HG02759 (cell line): ENCODE results near the gene SPG7.

Source experiments
- ATAC-seq: cut with Tn5 transposase; IDR thresholded peaks from one replicate; pipeline ENCODE4 v1.9.1; 2021; ENCODE audit warnings: mild to moderate bottlenecking, moderate library complexity; ENCODE audit not compliant: unreplicated experiment

The SPG7 gene

DNA sequence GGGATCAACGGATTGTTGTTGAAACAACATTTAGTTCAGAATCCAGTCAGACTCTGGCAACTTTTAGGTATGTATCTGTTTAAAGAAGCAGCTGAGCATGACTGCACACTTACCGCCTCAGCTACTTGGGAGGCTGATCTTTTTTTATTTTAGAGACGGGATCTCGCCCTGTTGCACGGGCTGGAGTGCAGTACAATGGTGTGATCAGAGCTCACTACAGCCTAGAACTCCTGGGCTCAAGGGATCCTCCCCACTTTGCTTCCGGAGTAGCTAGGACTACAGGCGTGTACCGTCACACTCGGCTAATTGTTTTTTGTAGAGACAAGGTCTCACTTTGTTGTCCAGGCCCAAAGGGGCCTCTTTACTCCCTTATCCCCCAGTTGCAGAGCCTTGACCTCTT lies 2.3 kb downstream of the SPG7 start:
- ATAC-seq, result no peak

DNA sequence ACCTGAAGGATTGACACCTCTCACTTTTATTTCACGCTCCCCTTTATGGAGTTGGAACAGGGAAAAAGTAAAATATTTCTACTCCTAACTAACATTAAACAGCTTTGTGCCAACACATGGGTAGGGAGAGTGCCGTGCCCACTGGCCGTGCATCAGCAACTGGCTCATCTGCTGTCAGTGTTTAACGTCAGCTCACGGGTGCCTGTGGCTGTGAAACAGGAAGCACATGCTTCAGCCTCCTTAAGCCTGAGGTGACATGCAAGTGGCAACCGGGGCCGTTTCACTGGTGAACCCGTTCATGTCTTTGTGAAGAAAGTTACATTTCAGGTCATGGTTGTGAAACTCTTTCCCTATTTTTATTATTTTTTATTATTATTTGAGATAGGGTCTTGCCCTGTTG lies 3.2 kb downstream of the SPG7 start:
- no peak for ATAC-seq

DNA sequence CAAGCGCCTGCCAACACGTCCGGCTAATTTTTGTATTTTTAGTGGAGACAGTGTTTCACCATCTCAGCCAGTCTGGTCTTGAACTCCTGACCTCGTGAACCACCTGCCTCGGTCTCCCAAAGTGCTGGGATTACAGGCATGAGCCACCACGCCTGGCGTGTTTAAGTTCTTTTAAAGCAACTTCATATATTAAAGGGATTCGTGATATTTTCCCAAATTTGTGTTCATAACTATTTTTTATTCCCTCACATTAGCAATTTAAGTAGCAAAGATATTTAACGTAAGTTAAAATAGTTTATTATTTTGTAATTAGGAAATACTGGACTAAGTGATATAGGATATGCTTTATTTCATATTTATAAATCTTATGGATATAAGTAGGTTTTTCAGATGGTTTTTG lies 4.2 kb downstream of the SPG7 start:
- no peak for ATAC-seq

DNA sequence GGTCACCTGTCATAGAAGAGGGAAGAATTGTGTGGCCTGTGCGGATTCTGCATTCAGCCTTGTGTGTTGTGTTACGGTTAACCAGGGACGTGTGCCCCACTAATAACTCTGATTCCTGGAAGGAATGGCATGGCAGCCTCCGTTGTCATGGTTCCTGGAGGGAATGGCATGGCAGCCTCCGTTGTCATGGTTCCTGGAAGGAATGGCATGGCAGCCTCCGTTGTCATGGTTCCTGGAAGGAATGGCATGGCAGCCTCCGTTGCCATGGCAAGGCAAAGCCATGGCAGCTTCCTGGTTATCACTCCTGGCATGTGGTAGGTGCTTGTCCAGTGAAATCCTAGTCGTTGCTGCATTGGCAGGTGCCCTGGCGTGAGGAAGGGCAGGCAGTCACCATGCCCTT lies 8.9 kb downstream of the SPG7 start:
- ATAC-seq, result no peak

DNA sequence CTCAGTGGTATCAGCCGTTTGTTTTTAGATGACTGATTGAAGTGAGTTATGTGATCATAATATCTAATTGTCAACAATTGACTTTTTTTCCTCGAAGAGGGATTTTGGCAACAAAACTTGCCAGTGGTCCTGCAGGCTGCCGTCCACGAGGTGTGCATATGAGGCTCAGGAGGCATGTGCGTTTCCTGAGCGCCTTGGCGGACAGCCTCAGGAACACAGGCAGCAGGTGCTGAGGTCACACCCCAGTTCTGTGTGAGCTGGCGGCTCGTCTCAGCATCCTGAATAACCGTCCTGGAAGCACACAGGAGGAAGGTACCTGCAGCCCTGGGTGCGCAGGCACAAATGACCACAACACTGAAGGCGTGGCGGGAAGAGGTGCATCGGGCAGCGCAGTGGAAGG lies 11.7 kb downstream of the SPG7 start:
- ATAC-seq, result no peak

DNA sequence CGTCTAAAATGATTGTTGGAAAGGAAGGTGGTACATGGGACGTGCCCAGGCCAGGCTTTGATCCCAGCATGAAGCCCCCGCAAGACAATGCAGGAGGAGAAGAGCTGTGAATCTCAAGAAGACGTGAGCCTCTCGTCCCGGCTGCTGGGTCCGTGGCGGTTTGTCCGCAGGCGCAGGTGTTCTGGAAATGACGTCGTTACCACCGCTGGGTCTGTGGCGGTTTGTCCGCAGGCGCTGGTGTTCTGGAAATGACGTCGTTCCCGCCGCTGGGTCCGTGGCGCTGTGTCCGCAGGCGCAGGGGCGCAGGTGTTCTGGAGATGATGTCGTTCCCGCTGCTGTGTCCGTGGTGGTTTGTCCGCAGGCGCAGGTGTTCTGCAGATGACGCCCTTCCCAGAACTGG lies 14.1 kb downstream of the SPG7 start:
- ATAC-seq, result no peak

DNA sequence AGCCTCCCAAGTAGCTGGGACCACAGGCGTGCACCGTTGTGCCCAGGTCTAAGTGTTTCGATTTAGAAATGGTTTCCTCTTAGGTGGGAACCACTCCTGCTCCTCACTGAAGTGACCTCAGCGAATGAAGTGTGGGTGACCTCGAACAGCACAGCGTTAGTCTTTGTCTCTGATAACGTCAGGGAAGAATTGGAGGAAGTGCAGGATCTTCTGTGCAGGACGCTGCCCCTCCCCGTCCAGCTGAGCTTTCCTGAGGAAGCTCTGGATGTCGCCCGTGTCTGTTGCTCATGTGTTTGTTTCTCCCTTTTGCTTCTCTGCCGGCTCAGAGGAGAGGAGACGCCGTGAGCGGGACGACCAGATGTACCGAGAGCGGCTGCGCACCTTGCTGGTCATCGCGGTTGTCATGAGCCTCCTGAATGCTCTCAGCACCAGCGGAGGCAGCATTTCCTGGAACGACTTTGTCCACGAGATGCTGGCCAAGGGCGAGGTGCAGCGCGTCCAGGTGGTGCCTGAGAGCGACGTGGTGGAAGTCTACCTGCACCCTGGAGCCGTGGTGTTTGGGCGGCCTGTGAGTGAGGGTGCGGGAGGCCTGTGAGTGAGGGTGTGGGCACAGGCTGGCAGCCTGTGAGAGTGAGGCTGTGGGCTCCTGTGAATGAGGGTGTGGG lies 15.6 kb downstream of the SPG7 start:
- no peak for ATAC-seq

DNA sequence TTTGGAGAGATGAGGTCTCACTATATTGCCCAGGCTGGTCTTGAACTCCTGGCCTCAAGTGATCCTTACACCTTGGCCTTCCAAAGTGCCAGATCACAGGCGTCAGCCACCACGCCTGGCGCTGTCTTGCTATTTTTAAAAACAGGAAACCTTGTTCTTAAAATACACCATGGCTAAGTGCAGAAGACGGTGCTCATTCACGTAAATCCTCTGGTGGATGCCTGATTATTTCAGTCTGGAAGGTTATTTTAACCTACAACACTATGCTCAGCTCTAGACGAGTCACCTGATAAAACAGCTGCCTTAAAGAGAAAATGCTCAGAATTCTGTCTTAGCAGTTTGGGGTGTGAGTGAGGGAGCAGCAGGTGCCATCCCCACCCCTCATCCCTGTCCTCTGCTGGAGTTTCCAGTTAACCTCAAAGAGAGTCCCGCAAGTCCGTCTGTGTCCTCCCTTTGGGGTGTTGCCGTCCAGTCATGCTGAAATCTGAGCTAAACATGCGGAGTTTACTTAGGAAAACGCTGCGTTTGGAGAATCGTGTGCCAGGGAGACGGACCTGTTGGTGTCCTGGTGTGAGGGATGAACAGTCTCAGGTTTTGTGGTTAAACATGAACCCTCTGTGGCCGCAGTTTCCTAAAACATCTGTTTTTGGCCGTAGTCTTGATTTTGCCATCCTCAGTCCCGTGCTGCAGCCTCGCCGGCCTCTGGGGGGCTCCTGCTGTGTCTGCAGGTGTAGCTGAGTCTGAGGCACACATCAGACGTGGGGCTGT lies 17.1 kb downstream of the SPG7 start:
- ATAC-seq, result no peak

DNA sequence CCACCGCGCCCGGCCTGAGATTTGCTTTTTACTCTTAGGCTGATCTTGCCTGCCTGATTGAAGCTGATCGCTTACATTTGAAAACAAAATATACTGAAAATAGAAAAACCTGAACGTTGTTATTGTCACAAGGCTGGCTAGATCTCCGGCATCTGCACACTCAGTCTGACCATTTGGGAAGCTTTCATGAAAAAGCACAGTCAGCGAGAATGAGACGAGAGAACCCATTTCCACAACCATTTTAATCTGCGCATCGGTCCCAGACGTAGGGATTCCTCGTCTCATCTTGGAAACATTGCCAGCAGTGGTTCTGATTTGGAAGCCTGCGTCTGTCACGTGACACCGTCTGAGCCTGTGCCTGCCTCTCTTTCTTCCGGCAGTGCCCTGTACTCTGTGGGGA lies 20.9 kb downstream of the SPG7 start:
- no peak for ATAC-seq

DNA sequence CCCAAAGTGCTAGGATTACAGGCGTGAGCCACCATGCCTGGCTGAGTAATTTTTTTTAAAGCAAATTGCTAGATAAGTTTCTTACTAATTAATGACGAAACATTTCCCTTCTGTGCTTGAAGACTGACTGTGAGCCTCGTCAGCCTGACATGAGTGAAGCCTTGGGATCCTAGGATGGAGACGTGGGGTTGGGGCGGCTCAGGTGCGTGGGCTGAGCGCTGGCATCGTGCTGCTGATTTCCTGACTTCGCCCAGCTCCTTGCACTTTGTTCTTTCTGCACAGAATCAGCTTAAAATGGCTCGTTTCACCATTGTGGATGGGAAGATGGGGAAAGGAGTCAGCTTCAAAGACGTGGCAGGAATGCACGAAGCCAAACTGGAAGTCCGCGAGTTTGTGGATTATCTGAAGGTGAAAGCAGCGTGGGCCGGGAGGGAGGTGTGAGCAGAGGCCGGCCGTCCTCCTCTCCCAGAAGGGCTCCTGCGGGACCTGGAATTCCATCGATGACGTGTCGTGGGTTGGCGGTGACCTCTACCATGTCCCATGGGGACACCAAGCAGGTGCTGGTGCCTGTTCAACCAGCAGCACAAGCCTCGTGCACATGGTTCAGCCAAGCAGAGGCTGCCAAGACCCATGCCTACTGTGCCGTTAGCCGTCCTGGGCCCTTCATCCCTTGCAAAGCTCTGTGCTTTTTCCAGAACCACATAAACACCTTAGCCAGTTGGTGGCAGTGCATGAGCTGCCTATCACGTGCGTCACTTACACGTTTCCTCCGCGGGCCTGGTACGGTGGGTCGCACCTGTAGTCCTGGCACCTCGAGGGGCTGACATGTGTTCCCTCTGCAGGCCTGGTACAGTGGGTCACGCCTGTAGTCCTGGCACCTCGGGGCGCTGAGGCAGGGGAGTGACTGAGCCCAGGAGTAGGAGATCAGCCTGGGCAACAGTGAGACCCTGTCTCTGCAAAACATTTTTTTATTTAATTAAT lies 22.5 kb downstream of the SPG7 start:
- ATAC-seq, result no peak

DNA sequence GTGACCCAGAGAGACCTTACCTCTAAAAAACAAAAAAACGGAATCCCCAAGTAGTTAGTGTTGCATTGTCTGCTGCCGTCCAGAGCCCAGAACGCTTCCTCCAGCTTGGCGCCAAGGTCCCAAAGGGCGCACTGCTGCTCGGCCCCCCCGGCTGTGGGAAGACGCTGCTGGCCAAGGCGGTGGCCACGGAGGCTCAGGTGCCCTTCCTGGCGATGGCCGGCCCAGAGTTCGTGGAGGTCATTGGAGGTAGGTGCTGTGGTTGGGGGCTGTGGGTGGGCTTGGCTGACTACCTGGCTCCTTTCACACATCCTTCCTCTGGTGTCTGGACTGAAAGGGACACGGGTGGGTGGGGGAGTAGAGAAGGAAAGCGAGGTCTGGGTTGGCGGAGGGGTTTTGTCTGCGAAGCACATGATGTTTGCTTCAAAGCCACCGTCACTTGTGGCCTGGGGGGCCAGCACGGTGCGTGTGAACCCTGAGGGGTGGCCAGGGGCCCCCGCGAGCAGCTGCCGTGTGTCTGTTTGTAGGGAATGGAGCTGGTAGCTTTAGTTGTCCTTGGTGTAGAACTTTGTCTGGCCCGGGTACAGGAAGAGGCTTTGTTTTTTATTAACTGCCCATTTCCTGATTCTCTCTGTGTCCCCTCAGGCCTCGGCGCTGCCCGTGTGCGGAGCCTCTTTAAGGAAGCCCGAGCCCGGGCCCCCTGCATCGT lies 23.8 kb downstream of the SPG7 start:
- ATAC-seq, result no peak

DNA sequence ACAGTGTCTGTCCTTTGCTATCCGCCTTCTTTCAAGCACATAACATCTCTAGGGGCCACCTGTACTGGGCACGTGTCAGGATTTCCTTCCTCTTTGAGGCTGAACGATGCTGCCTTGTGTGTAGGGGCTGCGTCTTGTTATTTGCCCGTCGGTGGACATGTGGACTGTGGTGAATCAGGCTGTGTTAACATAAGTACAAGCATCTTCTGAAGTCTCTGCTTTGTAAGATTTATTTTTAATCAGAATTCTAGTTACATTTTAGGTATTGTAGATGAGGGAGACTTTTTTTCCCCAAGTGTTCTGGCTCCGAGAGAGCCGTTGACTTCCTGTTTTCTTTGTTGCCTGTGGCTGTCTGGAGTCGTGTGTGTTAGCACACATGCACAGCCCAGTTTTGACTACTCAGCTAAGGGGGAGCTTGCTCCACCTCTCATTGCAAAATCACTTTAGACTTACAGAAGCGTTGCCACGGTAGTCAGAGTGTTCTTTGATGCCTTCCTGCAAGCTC lies 26.1 kb downstream of the SPG7 start:
- ATAC-seq, result no peak

DNA sequence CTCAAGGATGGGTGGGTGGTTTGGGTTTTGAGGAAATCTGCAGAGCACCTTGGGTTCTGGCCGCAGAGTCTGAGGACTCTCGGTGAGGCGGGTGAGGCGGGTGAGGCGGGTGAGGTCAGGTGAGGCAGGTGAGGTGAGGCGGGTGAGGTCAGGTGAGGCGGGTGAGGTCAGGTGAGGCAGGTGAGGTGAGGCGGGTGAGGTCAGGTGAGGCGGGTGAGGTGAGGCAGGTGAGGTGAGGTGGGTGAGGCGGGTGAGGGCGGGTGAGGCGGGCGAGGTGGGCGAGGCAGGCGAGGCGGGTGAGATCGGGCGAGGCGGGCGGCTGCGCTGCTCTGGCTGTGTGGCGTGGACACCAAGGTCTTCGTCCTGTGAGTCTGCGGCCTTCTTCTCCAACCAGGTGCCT lies 28.2 kb downstream of the SPG7 start:
- ATAC-seq, result no peak

DNA sequence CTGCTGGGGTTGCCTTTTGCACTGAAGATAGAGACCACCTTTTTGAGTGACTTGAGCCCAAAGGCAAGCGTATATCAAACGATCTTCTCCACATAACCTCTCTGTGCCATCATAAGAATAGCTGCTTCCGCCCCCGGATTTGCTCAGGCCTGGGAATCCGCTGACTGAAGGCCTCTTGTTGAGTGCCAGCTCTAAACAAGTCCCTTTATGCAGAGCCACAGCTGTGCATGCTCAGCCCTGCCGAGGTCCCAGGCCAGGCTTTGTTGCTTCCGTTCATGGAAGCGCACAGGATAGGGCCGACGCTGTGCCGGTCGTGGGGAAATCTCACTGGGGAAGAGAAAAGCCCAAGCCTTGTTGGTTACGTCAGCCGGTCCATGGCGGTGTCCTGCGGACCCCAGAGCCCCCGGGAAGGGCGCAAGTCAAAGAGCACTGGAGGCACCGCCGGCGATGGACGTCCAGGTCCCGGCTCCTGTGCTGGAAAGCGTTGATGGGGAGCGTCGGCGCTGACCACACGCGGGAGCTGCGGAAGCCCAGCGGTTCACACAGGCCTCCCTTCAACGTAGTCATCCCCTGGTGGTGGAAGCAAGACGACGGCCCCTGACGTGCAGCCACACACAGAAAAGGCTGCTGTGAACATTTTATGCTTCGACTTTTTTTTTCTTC lies 28.8 kb downstream of the SPG7 start:
- no peak for ATAC-seq

DNA sequence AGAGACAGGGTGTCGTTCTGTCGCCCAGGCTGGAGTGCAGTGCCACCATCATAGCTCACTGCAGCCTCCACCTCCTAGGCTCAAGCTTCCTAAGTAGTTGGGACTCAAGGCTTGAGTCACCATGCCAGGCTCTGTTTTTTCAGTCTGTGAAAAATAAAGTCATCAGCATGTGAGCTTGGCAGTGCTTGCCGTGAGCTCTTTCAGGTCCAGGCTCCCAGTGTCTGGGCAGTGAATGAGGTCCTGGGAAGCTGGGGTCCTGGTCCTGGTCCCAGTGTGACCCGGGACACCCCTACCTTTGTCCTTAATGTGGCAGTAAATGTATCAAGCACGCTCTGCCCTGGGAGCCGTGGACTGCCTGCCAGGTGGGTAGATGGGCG lies 29.3 kb downstream of the SPG7 start:
- no peak for ATAC-seq

DNA sequence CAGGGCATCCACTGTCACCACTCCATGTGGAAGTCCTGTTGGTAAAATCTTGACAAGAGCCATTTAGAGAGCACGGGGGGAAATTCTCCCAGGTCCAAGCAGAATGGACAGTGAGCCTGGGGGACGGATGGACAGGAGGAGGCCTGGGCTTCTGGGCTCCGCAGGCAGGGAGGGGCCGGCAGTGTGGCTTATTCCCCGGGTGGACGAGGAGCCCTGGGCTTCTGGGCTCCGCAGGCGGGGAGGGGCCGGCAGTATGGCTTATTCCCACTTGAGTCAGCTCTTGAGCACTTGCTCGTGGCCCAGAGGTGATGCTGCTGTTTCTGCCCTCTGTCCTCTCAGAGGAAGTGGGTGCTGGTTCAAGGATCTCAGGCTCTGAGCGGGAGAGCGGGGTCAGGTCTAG lies 30.1 kb downstream of the SPG7 start:
- ATAC-seq, result no peak

DNA sequence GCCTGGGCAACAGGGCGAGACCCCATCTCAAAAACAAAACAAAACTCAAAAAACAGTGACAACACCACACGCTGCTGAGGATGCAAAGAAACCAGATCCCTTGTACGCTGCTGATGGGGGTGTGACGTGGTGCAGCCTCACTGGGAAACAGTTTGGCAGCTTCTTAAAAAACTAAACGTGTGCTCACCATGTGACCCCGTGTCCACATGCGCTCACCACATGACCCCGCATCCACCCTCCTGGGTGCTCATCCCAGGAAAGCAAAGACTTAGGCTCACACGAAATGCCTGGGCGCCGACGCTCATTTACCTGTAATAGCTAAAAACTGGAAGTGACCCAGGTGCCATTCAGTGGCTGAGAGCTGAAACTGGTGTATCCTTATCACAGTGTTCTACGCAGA lies 32.4 kb downstream of the SPG7 start:
- no peak for ATAC-seq

DNA sequence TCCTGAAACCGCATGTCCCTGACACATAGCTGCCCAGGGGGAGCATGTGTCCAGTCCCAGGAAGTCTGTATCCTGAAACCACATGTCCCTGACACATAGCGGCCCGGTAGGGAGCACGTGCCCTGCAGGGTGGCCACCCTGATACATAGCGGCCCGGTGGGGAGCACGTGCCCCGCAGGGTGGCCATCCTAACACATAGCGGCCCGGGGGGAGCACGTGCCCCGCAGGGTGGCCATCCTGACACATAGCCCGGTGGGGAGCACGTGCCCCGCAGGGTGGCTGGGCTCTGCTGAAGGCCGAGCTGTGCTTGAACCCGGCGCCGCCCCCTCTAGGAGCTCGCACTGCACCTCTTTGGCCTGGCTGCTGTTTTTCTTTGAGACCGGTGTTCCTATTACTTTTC lies 33.6 kb downstream of the SPG7 start:
- no peak for ATAC-seq

DNA sequence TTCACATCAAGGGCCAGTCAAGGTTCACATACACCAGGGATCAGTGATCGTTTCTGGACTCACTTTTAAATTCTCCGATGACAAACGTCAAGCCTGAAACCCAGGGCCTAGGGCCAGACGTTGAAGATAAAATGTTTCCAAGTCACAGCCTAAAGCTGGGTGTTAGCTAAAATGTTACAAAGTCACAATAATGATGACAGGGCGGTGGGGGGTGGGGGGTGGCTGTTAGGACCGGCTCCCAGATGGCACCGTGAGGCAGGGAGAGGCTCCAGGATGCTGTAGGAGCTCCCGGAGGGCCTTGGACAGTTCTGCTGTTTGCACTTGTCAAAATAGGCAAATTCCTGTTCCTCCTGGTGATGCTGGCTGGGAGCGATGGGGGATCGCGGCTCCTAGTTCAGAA lies 35.9 kb downstream of the SPG7 start:
- ATAC-seq, result no peak

DNA sequence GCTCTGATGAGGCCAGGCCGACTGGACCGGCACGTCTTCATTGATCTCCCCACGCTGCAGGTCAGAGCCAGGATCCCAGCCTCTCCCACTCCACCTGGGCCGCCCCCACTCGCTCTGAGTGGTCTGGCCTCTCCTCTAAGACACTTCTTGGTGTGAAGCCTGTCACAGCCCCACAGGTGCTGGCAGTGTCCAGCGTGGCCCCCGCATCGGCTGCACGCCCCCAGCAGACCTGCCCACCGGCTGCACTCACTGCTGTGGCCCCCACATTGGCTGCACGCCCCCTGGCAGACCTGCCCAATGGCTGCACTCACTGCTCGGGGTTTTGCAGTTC lies 36.5 kb downstream of the SPG7 start:
- no peak for ATAC-seq
